HG03045 (cell line): Measurements from ENCODE around the gene MAP2K3.
A peak's percentile ranks its signal among the peaks of the same experiment; 100 is the strongest.

ENCODE experiments used
- ATAC-seq: cut with Tn5 transposase; IDR thresholded peaks from one replicate; pipeline ENCODE4 v1.9.1; 2021; ENCODE audit warnings: mild to moderate bottlenecking, moderate library complexity; ENCODE audit not compliant: unreplicated experiment

The MAP2K3 gene

GRCh38 chr17:21252796-21253645 lies 31.5 kb upstream of the MAP2K3 start, which contains the start of gene NATD1:
NATD1 (minus strand) TSS chr17:21253410; CDS start chr17:21253264, 146 bp downstream.
- ATAC-seq: peak; percentile 80

- peak; percentile 3 for ATAC-seq
Observed at GRCh38 chr17:21253646-21254441, 30.7 kb upstream of the MAP2K3 start.

GRCh38 chr17:21258593-21258992 lies 25.9 kb upstream of the MAP2K3 start:
- ATAC-seq: no peak

GRCh38 chr17:21262259-21262993 lies 22.1 kb upstream of the MAP2K3 start:
- no peak for ATAC-seq

- no peak for ATAC-seq
Observed at GRCh38 chr17:21263376-21263775, 21.1 kb upstream of the MAP2K3 start.

- ATAC-seq: no peak
Observed at GRCh38 chr17:21268596-21269188, 15.8 kb upstream of the MAP2K3 start.

- ATAC-seq: no peak
Observed at GRCh38 chr17:21269394-21269793, 15.1 kb upstream of the MAP2K3 start.

GRCh38 chr17:21271454-21272183 lies 12.9 kb upstream of the MAP2K3 start:
- ATAC-seq: no peak

GRCh38 chr17:21272250-21272649 lies 12.3 kb upstream of the MAP2K3 start:
- no peak for ATAC-seq

GRCh38 chr17:21272881-21273792 lies 11.4 kb upstream of the MAP2K3 start:
- ATAC-seq: no peak

- ATAC-seq: no peak
Observed at GRCh38 chr17:21275047-21275578, 9.4 kb upstream of the MAP2K3 start.

GRCh38 chr17:21275579-21276263 lies 8.8 kb upstream of the MAP2K3 start:
- peak; percentile 94 for ATAC-seq

- ATAC-seq: no peak
Observed at GRCh38 chr17:21276264-21276588, 8.3 kb upstream of the MAP2K3 start.

GRCh38 chr17:21277332-21277731 lies 7.2 kb upstream of the MAP2K3 start:
- no peak for ATAC-seq

- no peak for ATAC-seq
Observed at GRCh38 chr17:21278450-21279197, 5.9 kb upstream of the MAP2K3 start.

- no peak for ATAC-seq
Observed at GRCh38 chr17:21279198-21279535, 5.3 kb upstream of the MAP2K3 start.

GRCh38 chr17:21279582-21279981 lies 4.9 kb upstream of the MAP2K3 start:
- no peak for ATAC-seq

GRCh38 chr17:21280081-21280518 lies 4.4 kb upstream of the MAP2K3 start:
- ATAC-seq: peak; percentile 25
